Activated CD4-positive, alpha-beta memory T cell treated with anti-CD3 and anti-CD28 coated beads for 36 hours (primary cell): ENCODE measurements around the gene IFT81. TPM values are rescaled to one million over a fixed set of nuclear protein-coding genes. Genes with fewer than 3 reads are reported as not detected.

Experiments
- CTCF ChIA-PET: fragments of 350-600 bp; sonication (Branson Sonifier 250); formaldehyde crosslinking; loops from one replicate; lab custom pipeline; 2021; ENCODE audit warnings: antibody characterized with exemption, inconsistent platforms; lab: Charles Lee
- POLR2A ChIA-PET: fragments of 350-600 bp; sonication (Branson Sonifier 250); formaldehyde crosslinking; loops from one replicate; lab custom pipeline; 2021; ENCODE audit warnings: antibody characterized with exemption; lab: Charles Lee
- DNase-seq: peaks from one replicate; pipeline ENCODE4 v3.0.0-alpha.2; 2020
- H3K27ac Mint-ChIP-seq: one replicate; pipeline ENCODE4 v1.8.0; 2021; ENCODE audit warnings: mixed read lengths
- H3K27me3 Mint-ChIP-seq: one replicate; pipeline ENCODE4 v1.8.0; 2021; ENCODE audit warnings: mixed read lengths
- H3K36me3 Mint-ChIP-seq: one replicate; pipeline ENCODE4 v1.8.0; 2021; ENCODE audit warnings: mixed read lengths
- H3K4me1 Mint-ChIP-seq: one replicate; pipeline ENCODE4 v1.8.0; 2021; ENCODE audit warnings: low read depth, mixed read lengths
- H3K4me3 Mint-ChIP-seq: one replicate; pipeline ENCODE4 v1.8.0; 2021; ENCODE audit warnings: mild to moderate bottlenecking, mixed read lengths
- H3K9me3 Mint-ChIP-seq: one replicate; pipeline ENCODE4 v1.8.0; 2021; ENCODE audit warnings: mixed read lengths
- intact Hi-C: fragments of 100-400 bp; cut with micrococcal nuclease; formaldehyde crosslinking; loops from one replicate; pipeline ENCODE4 v1.15.1; 2023
- total RNA-seq, 2 experiments: library from RNA; stranded (reverse); gene quantifications; one replicate each; pipeline ENCODE4 v1.2.3, GENCODE V29; 2021

IFT81 gene
- total RNA-seq, 2 experiments from 2014 or later, result 2.9 to 3.4 TPM

DNA sequence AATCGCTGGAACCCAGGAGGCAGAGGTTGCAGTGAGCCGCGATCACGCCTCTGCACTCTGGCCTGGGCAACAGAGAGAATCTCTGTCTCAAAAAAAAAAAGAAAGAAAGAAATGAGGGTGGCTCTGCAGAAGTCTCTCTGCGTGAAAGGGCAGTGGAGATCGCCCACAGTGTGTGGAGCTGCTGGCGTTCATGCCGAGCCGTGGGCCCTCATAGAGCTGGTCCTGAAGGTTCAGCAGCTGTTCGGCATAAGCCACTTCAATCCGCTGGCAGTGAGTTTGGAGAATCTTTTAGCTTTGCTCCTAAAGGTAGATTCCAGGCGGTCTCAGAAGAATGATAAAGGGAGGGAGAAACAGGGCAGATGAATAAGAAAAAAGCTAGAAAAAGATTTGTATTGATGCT is 120.2 kb downstream of the IFT81 start:
- ChIA-PET POLR2A (no interaction called here), CTCF (interaction anchor here (0.7 to 3.4 kb wide), 7 partner anchors 11 to 145 kb away, joined by 3 to 19 read pairs (median 5); partner anchors contain the start of gene IFT81)
- H3K9me3 Mint-ChIP-seq, result no peaks in the 10 kb centered on the region
- H3K4me1 Mint-ChIP-seq, result no peaks in the 10 kb centered on the region
- intact Hi-C loops, result no loop called here
- no peaks in the 10 kb centered on the region for H3K36me3 Mint-ChIP-seq
- no peak overlapping the region for H3K27ac Mint-ChIP-seq
- DNase-seq, result no peak
- no peaks in the 10 kb centered on the region for H3K27me3 Mint-ChIP-seq
- no peak overlapping the region for H3K4me3 Mint-ChIP-seq

DNA sequence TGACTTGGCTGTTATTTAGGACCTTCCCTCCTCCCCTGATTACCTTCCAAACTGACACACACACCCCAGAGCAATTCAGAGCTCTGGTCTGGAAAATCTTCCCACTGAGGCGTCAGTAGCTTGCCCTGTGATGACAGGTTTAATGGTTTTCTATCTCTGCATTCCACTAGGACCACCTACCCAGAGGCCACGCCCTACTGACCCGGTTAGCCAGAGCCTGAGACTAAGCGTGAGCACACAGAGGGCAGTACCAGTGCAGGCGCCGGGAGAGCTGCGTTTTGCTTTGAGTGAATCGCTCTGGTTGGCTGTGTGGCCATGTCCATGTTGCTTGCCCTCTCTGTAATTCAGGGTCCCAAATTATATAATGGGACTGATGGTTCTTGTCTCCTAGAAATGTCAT is 120.7 kb downstream of the IFT81 start:
- DNase-seq, result no peak
- no peaks in the 10 kb centered on the region for H3K36me3 Mint-ChIP-seq
- no peaks in the 10 kb centered on the region for H3K9me3 Mint-ChIP-seq
- H3K27ac Mint-ChIP-seq, result no peak overlapping the region
- ChIA-PET POLR2A (no interaction called here), CTCF (interaction anchor here (0.7 to 3.4 kb wide), 7 partner anchors 12 to 145 kb away, joined by 3 to 19 read pairs (median 5); partner anchors contain the start of gene IFT81)
- H3K27me3 Mint-ChIP-seq, result no peaks in the 10 kb centered on the region
- no peak overlapping the region for H3K4me3 Mint-ChIP-seq
- H3K4me1 Mint-ChIP-seq, result no peaks in the 10 kb centered on the region
- intact Hi-C loops, result loop anchor here (1.0 kb wide), 1 partner anchor 145 kb away; no protein-coding TSS in a partner anchor

DNA sequence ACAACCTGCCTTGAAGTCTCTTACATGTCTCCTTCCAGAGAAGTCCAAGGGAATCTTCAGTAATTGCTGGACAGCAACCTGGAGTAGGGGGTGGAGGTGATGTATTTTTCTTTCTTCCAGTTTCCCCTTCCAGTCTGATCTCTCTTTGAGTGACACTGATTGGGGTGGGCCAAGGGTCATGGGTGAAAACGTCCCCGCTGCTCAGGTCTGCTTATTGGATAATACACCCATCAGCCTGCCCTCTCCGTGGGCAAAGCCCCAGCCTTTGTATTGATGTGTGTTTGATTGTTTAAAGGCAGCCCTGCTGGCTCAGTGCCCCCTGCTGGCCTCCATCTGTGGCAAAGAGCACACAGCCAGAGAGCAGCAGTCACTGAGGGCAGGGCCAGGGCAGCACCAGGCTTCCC is 121.2 kb downstream of the IFT81 start:
- Mint-ChIP-seq H3K27me3 (no peaks in the 10 kb centered on the region), H3K36me3 (no peaks in the 10 kb centered on the region), H3K27ac (no peak overlapping the region), H3K4me1 (no peaks in the 10 kb centered on the region), H3K4me3 (no peak overlapping the region), H3K9me3 (no peaks in the 10 kb centered on the region)
- intact Hi-C loops, result loop anchor here (1.0 kb wide), 1 partner anchor 145 kb away; no protein-coding TSS in a partner anchor
- POLR2A ChIA-PET, result no interaction called here
- DNase-seq, result peak; percentile 58
- CTCF ChIA-PET, result interaction anchor here (0.9 to 3.4 kb wide), 7 partner anchors 11 to 186 kb away, joined by 3 to 19 read pairs (median 5); no protein-coding TSS in a partner anchor

DNA sequence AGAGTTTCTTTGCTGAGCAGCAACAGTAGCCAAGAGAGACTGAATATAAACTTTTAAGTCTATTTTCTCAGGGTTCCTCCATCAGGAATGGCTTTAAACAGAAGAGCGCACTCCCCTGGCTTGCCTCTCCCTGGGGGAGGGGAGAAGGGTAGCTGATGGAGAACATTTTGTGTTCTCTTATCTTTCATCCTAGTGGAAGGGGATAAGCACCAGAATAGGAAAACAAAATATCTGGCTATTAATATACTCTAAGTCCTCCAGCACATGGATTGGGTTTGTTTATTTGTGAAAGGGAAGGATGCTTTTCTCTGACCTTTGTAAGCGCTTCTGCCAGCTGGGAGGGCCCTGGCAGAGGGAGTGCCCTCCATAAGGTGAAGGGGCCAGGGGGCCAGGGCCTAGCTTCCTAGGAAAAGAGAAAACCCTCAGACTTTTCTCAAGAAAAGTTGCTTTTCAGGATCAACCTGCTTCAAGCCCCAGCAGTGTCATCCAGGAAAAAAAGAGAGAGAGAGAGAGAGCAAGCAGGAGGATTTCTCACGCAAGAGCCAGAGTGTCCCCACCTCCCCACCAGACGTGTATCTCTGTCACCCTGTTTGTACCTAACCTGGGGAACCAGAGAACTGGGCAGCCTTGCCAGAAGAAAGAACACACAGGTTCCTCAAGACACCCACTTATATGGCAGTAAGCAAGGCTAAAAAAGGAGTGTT is 122.6 kb downstream of the IFT81 start:
- H3K4me3 Mint-ChIP-seq, result no peak overlapping the region
- no peak overlapping the region for H3K27ac Mint-ChIP-seq
- H3K36me3 Mint-ChIP-seq, result no peaks in the 10 kb centered on the region
- no peaks in the 10 kb centered on the region for H3K27me3 Mint-ChIP-seq
- ChIA-PET POLR2A (no interaction called here), CTCF (interaction anchor here (1.1 to 3.4 kb wide), 4 partner anchors 10 to 155 kb away, joined by 3 to 19 read pairs (median 6); no protein-coding TSS in a partner anchor)
- intact Hi-C loops, result no loop called here
- H3K4me1 Mint-ChIP-seq, result no peaks in the 10 kb centered on the region
- no peaks in the 10 kb centered on the region for H3K9me3 Mint-ChIP-seq
- DNase-seq, result no peak

DNA sequence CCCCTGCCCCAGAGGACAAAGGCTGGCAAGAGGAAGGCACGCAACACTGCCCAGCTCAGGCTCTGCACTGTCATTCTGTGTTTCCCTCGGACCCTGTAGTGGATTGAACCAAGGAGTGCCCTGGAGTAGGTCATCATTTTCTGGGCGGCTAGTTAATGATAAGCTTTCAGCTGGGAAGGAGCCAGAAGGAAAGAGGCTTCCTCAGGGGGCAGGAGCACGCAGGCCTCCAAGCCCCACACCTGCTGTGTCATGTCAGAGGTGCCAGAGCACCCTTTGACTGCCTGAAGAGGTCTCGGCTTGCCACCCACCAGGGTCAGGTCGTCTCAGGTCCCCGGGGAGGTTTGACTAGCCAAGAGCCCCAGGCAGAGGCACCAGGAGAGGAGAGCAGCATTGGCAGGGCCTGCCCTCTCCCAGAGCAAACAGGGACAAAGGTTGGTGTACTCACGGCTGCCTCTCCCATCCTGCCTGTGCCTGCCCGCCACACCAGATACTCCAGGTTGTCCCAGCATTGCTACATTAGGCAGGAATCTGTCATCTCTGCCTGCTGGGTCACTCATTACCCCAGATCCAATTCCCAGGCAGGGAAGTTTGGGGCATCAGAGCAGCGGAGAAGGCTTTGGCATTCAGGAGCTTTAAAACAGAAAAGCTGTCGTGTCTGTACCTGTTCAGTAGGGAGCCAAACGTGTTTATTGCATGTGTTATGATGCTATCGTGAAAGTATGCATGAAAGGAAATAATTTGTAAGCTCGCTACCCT is 123.4 kb downstream of the IFT81 start:
- Mint-ChIP-seq H3K9me3 (no peaks in the 10 kb centered on the region), H3K27ac (no peak overlapping the region), H3K36me3 (no peaks in the 10 kb centered on the region), H3K4me1 (no peaks in the 10 kb centered on the region), H3K4me3 (no peak overlapping the region), H3K27me3 (no peaks in the 10 kb centered on the region)
- POLR2A ChIA-PET, result no interaction called here
- intact Hi-C loops, result no loop called here
- no peak for DNase-seq
- CTCF ChIA-PET, result interaction anchor here (0.5 to 3.4 kb wide), 3 partner anchors 142 to 148 kb away, joined by 3 to 19 read pairs (median 6); no protein-coding TSS in a partner anchor

DNA sequence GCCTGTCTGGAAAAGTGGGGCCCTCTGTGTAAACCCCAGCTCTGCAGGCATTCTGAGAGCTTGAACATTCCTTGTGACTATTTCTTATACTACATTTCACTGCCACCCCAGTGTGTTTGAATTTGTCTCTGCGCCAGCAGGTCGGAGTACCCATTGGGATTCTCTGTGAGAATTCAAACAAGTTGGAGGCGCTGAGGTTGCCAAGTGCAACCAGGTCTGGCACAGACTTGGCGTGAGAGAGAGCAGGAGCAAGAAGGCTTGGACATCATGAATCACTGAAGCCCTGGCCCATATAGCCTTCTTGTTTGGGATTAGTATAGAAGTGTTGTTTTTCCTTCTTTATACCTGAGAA is 123.9 kb downstream of the IFT81 start:
- Mint-ChIP-seq H3K27me3 (no peaks in the 10 kb centered on the region), H3K27ac (no peak overlapping the region), H3K4me1 (no peaks in the 10 kb centered on the region), H3K4me3 (no peak overlapping the region), H3K9me3 (no peaks in the 10 kb centered on the region), H3K36me3 (no peaks in the 10 kb centered on the region)
- no peak for DNase-seq
- POLR2A ChIA-PET, result no interaction called here
- intact Hi-C loops, result no loop called here
- CTCF ChIA-PET, result interaction anchor here (0.5 to 2.3 kb wide), 2 partner anchors 142 to 146 kb away, joined by 3 to 6 read pairs; no protein-coding TSS in a partner anchor

DNA sequence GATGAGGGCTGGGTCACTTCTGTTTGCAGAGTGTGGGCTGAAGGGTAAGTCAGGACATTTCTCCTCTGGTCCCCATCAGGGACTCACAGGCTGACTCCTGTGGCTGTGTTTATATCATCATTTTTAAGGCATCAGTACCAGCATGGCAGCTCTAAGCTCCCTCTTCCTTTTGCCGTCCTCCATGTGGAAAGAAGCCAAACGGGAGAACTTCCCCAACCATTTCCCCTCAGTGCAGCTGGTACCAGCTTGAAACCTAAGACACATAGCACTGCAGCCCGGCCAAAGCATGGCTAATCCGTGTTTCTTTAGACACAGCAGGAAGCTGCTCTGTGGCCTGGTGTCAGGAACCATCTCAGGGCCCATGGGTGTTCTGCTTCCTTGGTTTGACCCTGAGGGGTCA is 124.9 kb downstream of the IFT81 start:
- H3K36me3 Mint-ChIP-seq, result no peaks in the 10 kb centered on the region
- H3K27ac Mint-ChIP-seq, result no peak overlapping the region
- ChIA-PET POLR2A (no interaction called here), CTCF (interaction anchor here (0.8 kb wide), 1 partner anchor 148 kb away, joined by 4 read pairs; no protein-coding TSS in a partner anchor)
- intact Hi-C loops, result no loop called here
- H3K27me3 Mint-ChIP-seq, result no peaks in the 10 kb centered on the region
- H3K4me1 Mint-ChIP-seq, result no peaks in the 10 kb centered on the region
- H3K4me3 Mint-ChIP-seq, result no peak overlapping the region
- DNase-seq, result no peak
- H3K9me3 Mint-ChIP-seq, result no peaks in the 10 kb centered on the region

DNA sequence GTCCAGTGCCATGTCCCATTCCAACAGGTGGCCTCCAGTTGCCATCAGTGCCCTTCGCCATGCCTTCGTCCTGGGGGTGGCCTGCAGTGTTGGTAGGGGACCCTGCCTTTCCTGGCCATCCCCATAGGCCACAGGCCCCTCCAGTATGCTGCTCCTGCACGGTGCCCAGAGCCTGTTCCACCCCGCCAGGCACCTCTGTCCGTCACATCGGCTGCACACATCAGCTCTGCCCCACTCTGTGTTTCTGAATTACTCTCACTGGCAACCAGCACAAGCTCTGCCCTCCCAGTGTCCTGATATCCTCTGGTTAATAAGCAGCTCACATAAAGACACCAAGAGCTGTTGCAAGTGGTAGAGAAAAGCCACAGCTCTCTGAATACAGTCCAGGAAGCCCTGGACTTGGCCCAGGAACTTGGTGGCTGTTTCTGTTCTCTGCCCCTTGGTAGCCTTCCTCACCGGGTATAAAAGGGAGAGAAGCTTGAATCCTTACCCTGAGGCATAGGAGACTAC is 125.6 kb downstream of the IFT81 start:
- ChIA-PET CTCF (interaction anchor here (0.8 to 1.5 kb wide), 2 partner anchors 149 kb away, joined by 4 read pairs; no protein-coding TSS in a partner anchor), POLR2A (no interaction called here)
- no peak overlapping the region for H3K4me3 Mint-ChIP-seq
- H3K4me1 Mint-ChIP-seq, result no peaks in the 10 kb centered on the region
- H3K36me3 Mint-ChIP-seq, result no peaks in the 10 kb centered on the region
- no peaks in the 10 kb centered on the region for H3K9me3 Mint-ChIP-seq
- H3K27me3 Mint-ChIP-seq, result no peaks in the 10 kb centered on the region
- DNase-seq, result no peak
- intact Hi-C loops, result no loop called here
- no peak overlapping the region for H3K27ac Mint-ChIP-seq

DNA sequence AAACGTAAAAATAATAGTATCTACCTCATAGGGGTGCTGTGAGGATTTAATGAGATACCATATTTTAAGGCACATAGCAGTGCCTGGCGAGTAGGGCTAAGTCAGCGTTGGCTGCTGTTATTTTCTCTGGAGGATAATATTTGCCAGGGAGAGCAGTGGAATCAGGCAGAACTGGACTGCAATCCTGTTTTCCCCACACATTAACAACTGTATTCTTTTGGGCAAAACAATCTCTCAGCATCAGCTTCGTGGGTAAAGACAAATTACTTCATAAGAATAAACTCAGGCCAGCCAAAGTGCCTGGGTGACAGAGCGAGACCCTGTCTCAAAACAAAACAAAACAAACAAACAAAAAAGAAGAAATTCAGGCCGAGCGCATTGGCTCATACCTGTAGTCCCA is 127.2 kb downstream of the IFT81 start:
- Mint-ChIP-seq H3K9me3 (no peaks in the 10 kb centered on the region), H3K4me1 (no peaks in the 10 kb centered on the region), H3K4me3 (no peak overlapping the region), H3K36me3 (no peaks in the 10 kb centered on the region), H3K27me3 (no peaks in the 10 kb centered on the region), H3K27ac (no peak overlapping the region)
- no peak for DNase-seq
- intact Hi-C loops, result no loop called here
- POLR2A ChIA-PET, result no interaction called here
- CTCF ChIA-PET, result interaction anchor here (1.5 kb wide), 1 partner anchor 150 kb away, joined by 4 read pairs; no protein-coding TSS in a partner anchor

DNA sequence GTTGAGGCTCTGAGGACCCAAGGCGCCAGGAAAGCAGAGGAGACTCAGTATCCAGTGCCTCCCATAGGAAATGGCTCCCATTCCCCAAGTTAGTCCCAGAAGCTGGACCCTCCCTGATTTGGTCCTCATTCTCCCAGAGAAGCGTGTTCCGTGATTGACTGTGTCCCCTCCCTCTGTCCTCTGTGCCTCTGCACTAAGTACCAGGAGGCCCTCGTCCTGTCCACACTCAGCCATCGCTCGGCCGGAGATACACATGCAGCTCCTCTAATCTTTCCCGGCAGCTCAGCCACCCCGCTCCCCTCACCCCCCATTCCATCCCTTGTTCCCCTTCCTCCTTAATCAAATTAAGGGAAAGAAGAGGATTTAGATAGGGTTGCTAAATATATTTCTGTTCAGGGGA is 128.6 kb downstream of the IFT81 start:
- H3K27ac Mint-ChIP-seq, result no peak overlapping the region
- H3K4me1 Mint-ChIP-seq, result no peaks in the 10 kb centered on the region
- CTCF ChIA-PET, result no interaction called here
- H3K9me3 Mint-ChIP-seq, result no peaks in the 10 kb centered on the region
- DNase-seq, result no peak
- no peaks in the 10 kb centered on the region for H3K27me3 Mint-ChIP-seq
- no peaks in the 10 kb centered on the region for H3K36me3 Mint-ChIP-seq
- POLR2A ChIA-PET, result no interaction called here
- H3K4me3 Mint-ChIP-seq, result no peak overlapping the region
- intact Hi-C loops, result no loop called here

DNA sequence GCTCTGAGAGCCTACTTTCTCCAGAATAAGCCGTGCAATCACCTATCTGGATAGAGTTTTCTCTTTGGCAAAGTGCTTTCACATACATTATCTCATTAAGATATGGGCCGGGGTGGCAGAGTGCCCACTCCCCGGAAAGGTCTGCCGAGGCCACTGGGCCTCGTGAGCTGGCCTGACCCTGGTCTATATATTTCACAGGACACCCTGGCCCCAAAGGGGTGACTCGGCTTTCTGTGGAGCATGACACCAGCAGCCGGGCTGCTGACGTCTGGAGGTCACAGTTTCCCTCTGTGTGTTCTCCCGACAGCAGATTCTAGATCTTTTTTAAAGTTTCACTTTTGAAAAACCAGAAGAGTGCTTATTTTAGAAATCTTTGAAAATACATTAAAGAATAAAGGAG is 129.0 kb downstream of the IFT81 start:
- H3K9me3 Mint-ChIP-seq, result no peaks in the 10 kb centered on the region
- DNase-seq, result no peak
- H3K4me3 Mint-ChIP-seq, result no peak overlapping the region
- H3K36me3 Mint-ChIP-seq, result no peaks in the 10 kb centered on the region
- no peaks in the 10 kb centered on the region for H3K27me3 Mint-ChIP-seq
- intact Hi-C loops, result no loop called here
- POLR2A ChIA-PET, result no interaction called here
- no peaks in the 10 kb centered on the region for H3K4me1 Mint-ChIP-seq
- H3K27ac Mint-ChIP-seq, result no peak overlapping the region
- CTCF ChIA-PET, result no interaction called here

DNA sequence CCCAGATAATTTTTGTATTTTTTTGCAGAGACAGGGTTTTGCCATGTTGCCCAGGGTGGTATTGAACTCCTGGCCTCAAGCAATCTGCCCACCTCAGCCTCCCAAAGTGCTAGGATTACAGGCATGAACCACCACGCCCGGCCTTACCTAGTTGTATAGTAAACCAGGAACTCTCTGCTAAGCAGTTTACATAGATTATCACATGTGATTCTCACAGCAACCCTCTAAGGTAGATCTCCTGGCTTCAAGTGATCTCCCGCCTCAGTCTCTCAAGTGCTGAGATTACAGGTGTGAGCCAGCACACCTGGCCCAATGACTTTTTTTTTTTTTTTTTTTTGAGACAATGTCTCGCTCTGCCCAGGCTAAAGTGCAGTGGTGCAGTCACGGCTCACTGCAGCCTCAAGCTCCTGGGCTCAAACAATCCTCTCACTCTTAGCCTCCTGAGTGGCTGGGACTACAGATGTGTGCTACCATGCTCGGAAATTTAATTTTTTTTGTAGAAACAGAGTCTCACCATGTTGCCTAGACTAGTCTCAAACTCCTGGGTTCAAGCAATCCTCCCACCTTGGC is 130.9 kb downstream of the IFT81 start:
- Mint-ChIP-seq H3K4me1 (no peaks in the 10 kb centered on the region), H3K4me3 (no peak overlapping the region), H3K9me3 (no peaks in the 10 kb centered on the region), H3K36me3 (no peaks in the 10 kb centered on the region), H3K27ac (no peak overlapping the region), H3K27me3 (no peaks in the 10 kb centered on the region)
- intact Hi-C loops, result no loop called here
- no peak for DNase-seq
- CTCF ChIA-PET, result no interaction called here
- POLR2A ChIA-PET, result no interaction called here
